ENCODE results near the gene SDK2.

GRCh38 chr17:73612031-73612472, 32.2 kb downstream of the SDK2 start:
- TF ChIP-seq CTCF (IDR thresholded peaks at IDR 0.05) (no peak), POLR2A (IDR thresholded peaks at IDR 0.05) (no peak)

Data from right lobe of liver (tissue), 4 donors.